Stimulated activated CD8-positive, alpha-beta memory T cell treated with anti-CD3 and anti-CD28 coated beads, Interleukin-4, amount 100 ng/mL, for 24 hours (primary cell): ENCODE data around the gene AKR1C2.
"Not testable (repeated sequence)": the region's sequence is repeated elsewhere in the genome, so short reads cannot be mapped to it uniquely, and the experiment has no call there.

Source experiments
- DNase-seq: peaks from one replicate; pipeline ENCODE4 v3.0.0-alpha.2; 2020; ENCODE audit warnings: low read depth

Gene AKR1C2

DNA sequence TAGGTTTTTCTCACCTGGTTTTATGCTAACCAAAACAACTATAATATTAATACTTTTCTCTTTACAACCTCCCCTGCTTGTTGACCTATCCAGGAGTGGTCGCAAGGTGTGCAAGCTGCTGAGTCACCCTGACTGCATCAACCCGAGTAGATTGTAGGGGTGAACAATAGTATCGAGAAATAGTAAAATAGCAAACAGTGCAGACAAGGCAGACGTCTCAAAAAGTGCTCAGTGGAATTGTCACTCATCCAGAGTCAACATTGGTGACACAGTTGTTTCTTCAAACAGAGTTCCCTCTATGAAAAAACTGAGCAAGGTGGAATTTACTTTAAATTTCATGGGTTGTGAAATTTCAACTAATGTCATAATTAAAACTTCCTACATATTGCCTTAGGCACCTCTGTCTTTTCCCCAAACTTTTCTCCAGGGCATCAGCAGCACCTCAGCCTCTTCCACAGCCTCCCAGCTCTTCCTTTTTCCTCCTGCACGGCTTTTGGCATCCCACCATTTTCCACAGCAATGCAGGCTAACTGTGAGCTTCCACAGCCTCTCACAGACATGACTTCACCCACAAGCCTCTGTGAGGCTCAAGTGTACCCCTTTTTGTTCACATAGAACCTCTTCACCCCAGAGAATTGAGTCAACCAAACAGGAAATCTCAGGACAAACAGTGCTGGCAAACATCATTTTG is 46.6 kb downstream of the AKR1C2 start:
- not testable (repeated sequence) for DNase-seq

DNA sequence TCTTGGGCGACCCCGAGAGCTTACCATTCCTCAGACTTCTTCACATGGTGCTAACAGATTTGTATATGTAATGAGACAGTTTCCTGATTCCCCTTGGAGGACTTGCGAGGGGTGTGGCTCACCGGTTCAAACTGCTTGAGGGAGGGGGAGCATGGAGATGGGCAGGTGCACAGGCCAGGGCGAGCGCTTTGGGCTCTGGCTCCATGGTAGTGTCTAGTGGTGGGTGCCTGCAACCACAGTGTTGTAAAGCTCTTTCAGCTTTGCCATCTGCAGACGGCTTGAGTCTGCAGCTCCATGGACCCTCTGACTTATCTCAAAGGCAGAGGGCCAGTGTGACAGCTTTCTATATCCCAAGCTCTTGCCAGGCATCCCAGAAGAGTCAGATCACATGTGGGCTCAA is 47.6 kb downstream of the AKR1C2 start:
- not testable (repeated sequence) for DNase-seq

DNA sequence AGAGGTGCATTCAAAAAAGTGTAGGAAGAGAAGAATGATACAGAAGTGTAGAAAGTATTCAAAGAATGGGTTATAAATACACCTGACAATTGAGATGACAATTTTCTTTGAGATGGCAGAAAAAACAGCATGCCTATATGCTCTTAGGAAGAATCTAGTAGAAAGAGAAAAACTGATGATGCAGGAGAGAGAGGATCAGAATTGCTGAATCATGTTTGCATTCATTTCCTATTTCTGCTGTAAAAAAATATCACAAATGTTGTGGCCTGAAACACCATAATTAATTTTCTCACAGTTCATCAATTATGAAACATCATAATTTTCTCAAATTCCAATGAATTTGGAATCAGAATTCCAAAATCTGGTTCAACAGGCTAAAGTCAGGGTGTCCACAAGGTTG is 50.3 kb downstream of the AKR1C2 start:
- no peak for DNase-seq

DNA sequence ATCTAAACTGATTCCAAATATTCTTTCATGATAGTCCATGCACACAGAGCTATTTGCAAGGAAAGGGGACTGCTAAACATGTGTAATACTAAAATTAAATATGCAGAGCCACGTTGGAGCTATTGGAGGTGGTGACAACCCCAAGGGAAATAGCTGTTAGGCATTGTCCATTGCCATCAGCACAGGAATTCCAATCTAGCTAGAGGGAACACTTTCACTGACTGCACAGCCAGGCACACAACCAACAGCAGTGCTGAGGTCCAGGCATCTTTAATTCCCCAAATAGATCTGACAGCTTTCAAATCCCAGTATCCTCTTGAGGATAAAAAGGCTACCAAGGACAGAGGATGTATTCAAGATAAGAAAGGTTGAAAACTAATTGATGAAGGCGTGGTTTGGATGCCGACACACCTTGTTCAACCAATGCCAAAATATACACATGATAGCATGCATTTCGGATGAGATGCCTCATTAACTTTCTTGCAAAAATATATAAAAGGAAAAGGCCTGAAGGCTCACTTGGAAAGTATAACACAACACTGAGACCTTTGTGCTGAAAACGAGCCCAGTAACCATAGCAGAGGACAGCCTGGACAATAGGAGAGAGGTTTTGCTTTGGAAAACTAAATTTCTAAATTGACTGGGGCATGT is 52.0 kb downstream of the AKR1C2 start:
- not testable (repeated sequence) for DNase-seq

DNA sequence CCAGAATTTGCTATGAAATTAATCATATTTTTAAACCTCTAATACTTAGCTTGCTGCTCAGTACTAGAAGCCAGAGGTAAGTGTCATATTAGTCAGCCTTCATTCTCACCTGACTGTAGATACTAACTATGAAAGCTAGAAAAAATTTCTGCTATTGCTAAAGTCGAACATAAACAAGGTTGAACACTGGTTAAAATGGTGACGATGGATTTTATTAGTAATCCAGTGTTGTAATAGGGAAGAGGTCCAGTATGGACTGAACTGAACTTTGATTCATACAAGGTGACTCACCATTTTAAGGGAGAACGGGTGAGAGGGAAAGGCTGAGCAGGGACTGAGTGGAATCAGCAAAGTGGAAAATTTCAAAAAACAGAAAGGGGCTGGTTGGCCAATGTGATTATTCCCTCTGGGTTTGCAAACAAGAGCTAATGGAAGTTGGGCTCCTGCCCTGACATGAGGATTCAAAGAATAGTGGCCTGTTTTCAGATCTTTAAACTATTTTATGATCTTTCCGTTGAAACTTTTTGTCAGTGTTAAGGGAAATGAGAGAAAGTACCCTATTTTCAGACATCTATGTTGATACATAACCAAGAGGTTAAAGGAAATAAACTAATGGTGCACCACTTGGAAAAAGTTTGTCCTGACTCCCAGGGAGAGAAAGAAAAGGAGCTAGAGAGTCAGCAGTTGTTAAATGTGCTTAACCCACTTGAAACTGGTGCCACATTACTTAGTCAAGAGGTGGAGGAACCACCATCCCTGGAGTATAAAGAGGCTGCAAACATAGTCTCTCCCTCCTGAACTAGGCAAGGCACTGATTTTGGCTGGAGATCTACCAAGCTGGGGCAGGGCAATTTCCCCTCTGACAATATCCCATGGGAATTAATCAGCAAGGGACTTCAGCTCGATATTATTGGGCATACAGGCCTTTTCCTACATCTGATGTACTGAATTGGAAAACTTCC is 55.7 kb downstream of the AKR1C2 start:
- no peak for DNase-seq

DNA sequence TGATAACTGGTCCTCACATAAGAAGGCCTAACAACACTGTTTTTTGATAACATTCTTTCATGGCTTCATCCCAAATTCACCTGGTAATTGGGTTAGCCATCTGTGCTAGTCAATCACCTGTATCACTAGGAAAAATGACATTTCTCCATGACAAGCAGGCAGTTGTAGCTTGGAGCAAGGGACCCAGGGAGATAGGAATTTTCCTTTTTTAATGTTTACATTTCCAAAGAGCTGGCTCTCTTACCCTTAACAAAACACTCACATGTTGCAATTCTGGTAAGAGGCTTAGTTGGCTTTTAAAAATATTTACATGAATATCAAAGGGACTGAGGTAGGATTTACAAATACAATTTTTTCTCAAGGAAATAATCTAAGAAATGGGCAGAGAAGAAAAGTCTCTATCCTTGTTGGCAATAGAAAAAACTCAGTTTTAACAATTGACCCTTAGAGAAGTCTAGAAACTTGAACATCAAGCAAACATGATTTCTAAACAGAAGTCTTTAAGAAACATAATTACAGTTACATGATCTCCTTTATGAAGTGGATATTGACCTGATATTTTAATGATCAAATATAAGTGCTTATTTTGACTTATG is 56.5 kb downstream of the AKR1C2 start:
- no peak for DNase-seq

DNA sequence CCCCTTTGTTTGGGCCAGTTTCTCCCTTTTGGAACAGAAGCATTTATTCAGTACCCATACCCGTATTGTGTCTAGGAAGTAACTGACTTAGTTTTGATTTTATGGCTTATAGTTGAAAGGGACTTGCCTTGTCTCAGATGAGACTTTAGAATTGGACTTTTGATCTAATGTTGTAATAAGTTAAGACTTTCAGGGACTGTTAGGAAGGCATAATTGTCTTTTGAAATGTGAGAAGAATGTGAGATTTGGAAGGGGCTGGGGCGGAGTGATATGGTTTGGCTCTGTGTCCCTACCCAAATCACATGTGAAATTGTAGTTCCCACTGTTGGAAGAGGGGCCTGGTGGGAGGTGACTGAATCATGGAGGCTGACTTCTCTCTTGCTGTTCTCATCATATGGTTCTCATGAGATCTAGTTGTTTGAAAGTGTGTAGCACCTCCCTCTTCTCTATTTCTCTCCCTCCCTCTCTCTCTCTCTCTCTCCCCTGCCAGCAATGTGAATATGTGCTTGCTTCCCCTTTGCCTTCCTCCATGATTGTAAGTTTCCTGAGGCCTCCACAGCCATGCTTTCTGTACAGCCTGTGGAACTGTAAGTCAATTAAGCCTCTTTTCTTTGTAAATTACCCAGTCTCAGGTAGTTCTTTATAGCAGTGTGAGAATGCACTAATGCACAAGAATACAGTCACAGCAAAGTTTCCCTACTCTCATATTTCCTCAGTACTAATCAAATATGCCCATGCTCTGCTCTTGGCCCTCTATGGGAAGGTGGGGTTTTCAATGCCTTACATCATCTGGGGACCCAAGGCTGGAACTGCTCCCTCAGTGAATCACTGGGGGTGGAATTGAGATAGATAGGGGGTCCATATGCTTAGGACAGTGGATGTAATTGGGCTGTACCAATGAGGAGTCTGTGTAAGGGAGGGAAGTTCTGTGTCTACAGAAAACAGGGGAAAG is 57.6 kb downstream of the AKR1C2 start:
- DNase-seq: no peak

DNA sequence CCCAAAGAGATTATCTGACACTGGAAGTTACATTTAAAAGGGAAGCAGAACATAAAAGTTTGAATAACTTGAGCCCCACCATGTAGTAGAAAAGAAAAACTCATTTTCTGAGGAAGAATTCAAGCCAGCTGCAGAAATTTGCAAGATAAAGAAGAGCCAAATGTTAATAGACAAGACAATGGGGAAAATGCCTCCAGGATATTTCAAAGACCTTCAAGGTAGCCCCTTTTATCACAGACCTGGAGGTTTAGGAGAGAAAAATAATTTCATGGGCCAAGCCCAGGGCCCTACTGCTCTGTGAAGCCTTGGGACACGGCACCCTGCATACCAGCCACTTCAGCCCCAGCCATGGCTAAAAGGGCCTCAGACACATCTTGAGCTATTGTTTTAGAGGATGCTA is 58.8 kb downstream of the AKR1C2 start:
- no peak for DNase-seq

DNA sequence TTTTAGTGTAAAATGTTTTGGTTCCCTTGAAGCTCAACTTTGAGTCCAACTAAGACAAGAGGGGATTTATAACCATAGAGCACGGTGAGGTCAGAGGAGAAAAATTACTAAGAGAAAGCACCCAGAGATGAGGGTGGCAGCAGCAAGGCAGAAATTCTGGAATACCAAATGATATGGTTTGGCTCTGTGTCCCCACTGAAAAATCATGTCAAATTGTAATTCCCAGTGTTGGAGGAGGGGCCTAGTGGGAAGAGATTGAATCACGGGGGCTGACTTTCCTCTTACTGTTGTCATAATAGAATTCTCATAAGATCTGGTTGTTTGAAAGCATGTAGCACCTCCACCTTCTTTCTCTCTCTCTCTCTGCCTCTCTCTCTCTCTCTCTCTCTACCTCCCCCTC is 59.8 kb downstream of the AKR1C2 start:
- DNase-seq: no peak

DNA sequence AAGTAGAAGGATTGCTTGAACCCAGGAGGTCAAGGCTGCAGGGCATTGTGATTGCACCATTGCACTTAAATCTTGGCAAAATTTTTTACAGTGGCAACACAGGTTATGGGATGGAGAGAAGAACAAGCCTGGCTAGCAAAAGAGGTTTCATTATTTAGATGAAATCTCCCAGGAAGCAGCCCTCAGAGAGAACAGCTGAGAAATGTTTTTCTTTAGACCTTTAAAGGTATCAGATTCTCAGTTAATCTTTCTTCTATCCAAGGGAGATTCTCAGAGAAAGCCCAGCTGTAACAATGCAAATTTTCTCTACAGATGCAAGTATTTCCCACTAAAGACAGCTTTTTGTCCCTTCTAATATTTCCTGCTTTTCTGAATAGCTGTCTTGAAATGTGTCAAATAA is 60.2 kb downstream of the AKR1C2 start:
- not testable (repeated sequence) for DNase-seq

DNA sequence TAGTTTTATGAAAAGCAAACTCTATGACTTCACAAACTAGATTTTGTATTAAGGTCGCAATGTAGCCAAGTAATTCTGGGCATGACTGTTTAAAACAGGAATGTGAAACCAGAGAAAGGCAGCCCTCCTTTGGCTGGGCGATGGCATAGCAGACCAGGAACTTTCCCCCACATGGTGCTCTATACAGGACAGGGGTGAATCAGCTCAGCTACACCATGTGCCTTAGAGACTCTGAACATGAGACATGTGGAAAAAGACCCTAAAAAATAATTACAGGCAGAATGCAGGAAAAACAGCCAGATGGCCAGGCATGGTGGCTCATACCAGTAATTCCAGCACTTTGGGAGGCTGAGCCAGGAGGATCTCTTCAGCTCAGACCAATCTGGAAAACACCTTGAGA is 60.7 kb downstream of the AKR1C2 start:
- DNase-seq: not testable (repeated sequence)

DNA sequence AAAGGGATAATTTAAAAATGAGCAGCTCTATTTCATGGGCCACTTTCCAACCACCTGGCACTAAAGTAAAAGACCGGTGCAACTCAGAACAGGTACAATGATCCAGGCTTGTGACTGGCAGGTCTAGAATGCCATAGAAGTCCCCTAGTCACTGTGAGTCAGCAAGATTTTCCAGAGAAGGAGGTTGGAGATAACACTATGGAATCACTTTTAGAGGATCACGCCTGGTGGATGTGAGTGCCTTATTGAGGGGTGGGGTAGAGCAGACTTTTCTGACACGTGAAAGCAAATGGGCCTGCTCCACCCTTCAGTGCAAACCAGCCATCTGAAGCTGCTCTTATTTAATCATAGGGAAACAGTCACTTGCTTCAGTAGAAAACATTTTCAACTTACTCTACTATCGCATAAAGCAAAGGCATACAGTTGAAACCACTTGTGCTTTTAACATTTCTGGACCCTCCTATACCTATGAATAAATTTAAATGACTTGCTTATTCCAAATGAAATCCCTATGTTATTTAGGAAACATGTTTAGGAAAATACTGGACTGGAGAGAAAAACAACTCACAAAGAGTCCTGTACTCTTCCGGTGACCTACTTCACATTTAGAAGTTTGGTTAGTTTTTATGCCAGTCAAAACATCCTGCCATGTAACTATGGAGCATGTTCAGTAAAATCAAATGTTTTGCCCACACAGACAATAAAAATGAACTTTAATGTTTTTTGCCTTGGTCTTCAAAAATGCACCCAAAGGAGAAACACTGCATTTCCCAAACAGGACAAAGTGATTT is 61.9 kb downstream of the AKR1C2 start:
- DNase-seq: no peak

DNA sequence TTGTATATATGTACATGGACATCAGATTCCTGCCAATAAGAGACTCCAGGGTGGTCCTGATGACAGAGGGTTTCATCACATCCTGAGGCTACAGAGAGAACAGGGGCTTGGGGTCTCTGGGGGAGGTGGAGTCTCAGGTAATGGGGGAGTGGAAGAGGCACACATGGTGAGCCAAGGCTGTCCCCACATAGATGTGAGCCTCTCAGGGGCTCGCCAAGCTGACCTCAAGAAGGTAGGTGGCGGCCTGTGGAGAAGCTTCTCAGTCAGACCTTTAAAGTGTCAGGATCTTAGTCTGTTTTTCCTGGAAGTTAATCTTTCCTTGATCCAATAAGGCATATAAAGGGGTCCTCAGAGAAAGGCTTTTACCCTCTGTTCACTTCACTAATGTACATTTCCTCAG is 62.7 kb downstream of the AKR1C2 start:
- DNase-seq: not testable (repeated sequence)

DNA sequence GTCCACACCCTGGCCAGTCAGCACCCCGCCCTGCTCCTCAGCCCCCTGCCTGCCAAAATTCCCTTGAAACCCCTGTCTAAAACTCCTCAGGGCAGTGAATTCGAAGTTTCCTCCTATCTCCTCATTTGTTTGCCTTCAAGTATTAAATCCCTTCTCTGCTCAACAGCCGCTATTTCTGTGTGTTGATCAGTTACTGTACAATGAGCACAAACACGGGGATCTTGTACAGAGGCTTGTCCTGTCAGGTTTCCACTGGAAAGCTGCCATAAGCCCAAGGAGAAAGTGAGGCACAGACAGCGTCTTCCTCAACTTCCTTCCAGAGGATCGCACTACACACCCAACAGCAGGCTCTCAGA is 63.6 kb downstream of the AKR1C2 start:
- not testable (repeated sequence) for DNase-seq

DNA sequence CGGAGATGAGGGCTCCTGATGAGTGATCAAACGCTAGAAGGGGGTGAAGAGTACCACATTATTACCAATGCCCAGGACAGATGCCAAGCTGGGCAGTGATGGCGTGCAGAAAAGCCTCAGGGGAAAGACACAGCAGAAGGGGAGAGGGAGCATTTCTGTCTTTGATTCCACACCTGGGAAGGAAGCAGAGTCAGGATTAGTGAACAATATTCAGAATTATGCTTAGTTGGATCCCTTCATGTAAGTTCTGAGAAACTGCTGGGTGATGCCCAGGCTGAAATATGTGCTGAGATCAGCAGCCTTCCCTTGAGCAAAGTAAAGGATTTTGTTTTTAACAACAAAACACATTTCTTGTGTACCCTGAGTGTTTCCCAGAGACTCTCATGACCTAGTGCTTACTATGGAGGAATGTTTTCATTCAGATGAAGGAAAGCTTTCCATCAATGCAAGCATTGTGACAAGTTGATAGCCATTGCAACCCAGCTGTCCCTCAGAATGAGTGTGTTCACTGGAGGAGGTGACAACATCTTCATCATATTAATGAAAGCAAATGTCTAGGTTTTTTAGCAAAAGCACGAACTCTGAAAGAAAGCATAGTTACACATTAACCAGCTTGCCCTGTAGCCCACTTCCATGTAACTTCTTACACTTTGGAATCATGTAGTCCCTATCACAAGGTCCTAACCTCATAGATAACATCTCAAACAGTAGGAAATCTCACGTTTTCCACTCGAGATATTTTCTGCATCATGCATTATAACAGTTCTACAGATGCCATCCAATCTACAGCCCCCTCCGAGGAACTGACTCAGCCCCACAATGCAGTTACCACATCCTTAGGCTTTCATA is 64.2 kb downstream of the AKR1C2 start:
- DNase-seq: no peak
